Posterior cingulate gyrus (tissue), 11 donors: Measurements from ENCODE around the gene JMJD1C.
"Not testable (repeated sequence)": the region's sequence is repeated elsewhere in the genome, so short reads cannot be mapped to it uniquely, and the experiment has no call there.

Experiments
- DNase-seq, 10 donors: peaks; one replicate each; pipeline versions ENCODE4 v3.0.0 to v3.0.0-alpha.2; 2020 to 2021; ENCODE audit warnings: mixed read lengths in 3 of 10
- intact Hi-C: fragments of 100-400 bp; cut with DNase I; formaldehyde crosslinking; loops from one replicate; pipeline ENCODE4 v1.15.1; 2023

The JMJD1C gene

DNA sequence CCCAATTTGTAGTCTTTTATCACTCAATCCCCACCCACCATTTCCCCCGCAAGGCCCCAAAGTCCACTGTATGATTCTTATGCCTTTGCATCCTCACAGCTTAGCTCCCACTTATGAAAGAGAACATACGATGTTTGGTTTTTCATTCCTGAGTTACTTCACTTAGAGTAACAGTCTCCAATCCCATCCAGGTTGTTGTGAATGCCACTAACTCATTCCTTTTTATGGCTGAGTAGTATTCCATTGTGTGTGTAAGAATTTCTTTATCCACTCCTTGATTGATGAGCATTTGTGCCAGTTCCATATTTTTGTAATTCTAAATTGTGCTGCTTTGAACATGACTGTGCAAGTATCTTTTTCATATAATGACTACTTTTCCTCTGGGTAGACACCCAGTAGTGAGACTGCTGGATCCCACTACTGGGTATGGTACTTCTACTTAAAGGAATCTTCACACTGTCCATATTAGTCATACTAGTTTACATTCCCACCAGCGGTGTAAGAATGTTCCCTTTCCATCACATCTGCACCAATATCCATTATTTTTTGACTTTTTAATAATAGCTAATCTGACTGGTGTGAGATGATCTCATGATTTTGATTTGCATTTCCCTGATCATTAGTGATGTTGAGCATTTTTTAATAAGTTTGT lies 152.6 kb downstream of the JMJD1C start:
- no peak for DNase-seq
- intact Hi-C loops, result no loop called here

- intact Hi-C loops, result no loop called here
- no peak for DNase-seq
Measured at GRCh38 chr10:63308628-63309027, 157.1 kb downstream of the JMJD1C start.

GRCh38 chr10:63304146-63304545 lies 161.6 kb downstream of the JMJD1C start:
- DNase-seq, result no peak
- intact Hi-C loops, result no loop called here

- intact Hi-C loops, result no loop called here
- no peak for DNase-seq
Measured at GRCh38 chr10:63300801-63301200, 165.0 kb downstream of the JMJD1C start.

DNA sequence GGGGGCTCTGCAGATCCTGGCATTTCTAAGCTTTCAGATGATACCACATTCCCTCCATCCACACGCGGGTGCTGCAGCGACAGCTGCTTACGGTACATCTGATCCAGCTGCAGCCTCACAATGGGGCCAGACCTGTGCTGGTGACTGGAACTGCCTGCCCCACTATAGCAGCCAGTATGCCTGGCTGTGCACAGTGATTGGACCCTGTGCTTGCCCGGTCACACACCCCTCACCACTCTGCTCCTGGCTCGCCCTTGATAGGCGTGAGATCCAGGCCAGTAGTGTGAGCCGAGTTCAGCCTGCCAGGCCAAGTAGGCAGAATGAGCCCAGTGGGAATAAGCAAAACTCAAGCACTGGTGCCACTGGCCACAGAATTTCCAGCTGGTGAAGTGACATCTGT lies 167.8 kb downstream of the JMJD1C start:
- peak in 1 of 10 donors; percentile 43 for DNase-seq
- intact Hi-C loops, result no loop called here

- DNase-seq, result no peak
- intact Hi-C loops, result no loop called here
Measured at GRCh38 chr10:63294781-63295180, 171.0 kb downstream of the JMJD1C start.

GRCh38 chr10:63292847-63293246 lies 172.9 kb downstream of the JMJD1C start:
- DNase-seq, result not testable (repeated sequence)

DNA sequence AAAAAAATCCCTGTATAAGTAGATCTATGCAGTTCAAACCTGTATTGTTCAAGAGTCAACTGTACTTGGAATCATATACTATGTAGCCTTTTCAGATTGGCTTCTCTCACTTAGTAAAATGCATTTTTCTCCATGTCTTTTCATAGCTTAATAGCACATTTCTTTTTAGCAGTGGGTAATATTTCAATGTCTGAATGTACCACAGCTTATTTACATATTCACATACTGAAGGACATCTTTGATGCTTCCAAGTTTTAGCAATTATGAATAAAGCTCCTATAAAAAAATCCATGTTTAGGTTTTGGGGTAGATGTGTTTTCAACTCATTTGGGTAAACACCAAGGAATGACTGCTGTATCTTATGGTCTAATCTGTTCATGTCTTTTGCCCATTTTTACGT lies 177.6 kb downstream of the JMJD1C start:
- no peak for DNase-seq
- intact Hi-C loops, result no loop called here

More at GRCh38 chr10:63292847-63293246, 172.9 kb downstream of the JMJD1C start:
- intact Hi-C loops, result not testable (repeated sequence)

- no peak for DNase-seq
Measured at GRCh38 chr10:63286754-63287264, 179.0 kb downstream of the JMJD1C start.

GRCh38 chr10:63286340-63286739 lies 179.4 kb downstream of the JMJD1C start:
- no peak for DNase-seq

More at GRCh38 chr10:63286754-63287264, 179.0 kb downstream of the JMJD1C start:
- intact Hi-C loops, result no loop called here

GRCh38 chr10:63283901-63284300 lies 181.9 kb downstream of the JMJD1C start:
- DNase-seq, intact Hi-C loops: not testable (repeated sequence)

More at GRCh38 chr10:63286340-63286739, 179.4 kb downstream of the JMJD1C start:
- intact Hi-C loops, result no loop called here

DNA sequence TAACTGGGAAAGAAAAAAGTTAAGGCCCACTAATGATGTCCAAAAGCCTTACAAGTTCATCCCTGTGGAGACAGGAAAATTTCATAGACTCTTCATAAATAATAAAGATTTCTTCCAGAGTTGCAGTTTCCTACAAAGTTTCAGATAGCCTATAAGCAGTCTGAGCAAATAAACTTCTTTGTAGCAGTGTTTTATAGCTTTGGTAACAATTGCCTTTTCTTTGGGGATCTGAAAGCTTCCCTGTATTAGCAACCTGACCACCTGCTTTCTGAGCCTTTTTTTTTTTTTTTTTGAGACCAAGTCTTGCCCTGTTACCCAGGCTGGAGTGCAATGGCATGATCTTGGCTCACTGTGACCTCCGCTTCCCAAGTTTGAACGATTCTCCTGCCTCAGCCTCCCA lies 182.7 kb downstream of the JMJD1C start:
- intact Hi-C loops, result no loop called here

GRCh38 chr10:63281967-63282366 lies 183.8 kb downstream of the JMJD1C start:
- intact Hi-C loops, result no loop called here
- DNase-seq, result no peak

More for the DNA sequence above, 182.7 kb downstream of the JMJD1C start:
- DNase-seq, result no peak

GRCh38 chr10:63280386-63280785 lies 185.4 kb downstream of the JMJD1C start:
- intact Hi-C loops, result no loop called here
- no peak for DNase-seq

- intact Hi-C loops, result no loop called here
- DNase-seq, result no peak
Measured at GRCh38 chr10:63275094-63275493, 190.7 kb downstream of the JMJD1C start.

DNA sequence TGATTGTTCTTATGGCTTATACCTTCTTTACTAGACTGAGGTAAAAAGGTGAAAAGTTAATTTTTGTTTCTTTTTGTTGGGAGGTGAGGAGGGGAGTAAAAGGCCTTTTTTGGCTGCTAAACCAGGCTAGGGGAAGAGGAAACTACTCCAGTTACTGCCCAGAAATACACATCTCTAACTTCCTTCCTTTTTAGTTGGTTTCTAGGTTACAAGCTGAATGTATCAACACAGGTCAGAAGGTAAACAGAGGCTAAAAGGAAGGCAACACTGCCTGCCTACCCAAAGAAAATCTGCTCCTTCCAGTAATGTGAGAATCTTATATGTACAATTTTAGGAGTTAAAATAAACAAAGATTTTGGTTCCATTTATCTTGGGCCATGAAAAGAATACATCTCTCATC lies 192.2 kb downstream of the JMJD1C start:
- intact Hi-C loops, result no loop called here
- DNase-seq, result no peak

DNA sequence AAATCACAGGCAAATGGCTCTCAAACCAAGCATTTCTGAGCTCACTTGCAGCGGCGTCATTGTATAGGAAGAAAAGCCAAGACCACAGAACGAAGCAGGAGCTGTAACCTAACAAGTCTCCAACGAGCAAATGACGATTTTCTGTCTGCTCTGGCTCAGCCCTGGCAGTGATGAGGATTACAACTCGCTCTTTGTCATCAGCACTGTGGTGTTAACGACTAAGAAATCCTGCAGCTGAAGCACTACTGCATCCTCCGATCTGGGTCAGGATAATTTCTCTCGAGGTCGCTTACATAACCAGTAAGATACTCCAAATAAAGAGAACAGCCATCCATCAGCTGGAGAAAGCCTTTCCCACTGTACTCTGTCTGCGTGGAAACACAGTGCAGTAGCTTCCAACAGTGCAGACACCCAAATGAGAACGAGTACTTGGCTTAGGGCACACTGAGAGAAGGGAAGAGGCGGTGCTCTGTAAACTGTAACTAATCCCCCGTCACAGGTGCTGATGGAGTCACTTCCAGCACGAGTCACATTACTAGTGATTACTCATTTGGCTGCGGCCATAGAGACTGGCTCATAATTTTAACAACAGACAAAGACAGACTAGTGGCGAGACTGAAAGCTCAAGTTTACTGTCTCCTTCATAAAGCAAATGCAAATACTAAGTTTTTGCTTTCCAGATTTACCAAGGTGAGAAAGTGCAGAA lies 196.8 kb downstream of the JMJD1C start:
- intact Hi-C loops, result loop anchor here (2.0 to 5.0 kb wide), 2 partner anchors 57 to 252 kb away; partner anchors contain the start of gene REEP3

GRCh38 chr10:63268149-63268797 lies 197.5 kb downstream of the JMJD1C start:
- intact Hi-C loops, result loop anchor here (2.0 to 5.0 kb wide), 2 partner anchors 56 to 253 kb away; partner anchors contain the start of gene REEP3
- DNase-seq, result no peak

More for the DNA sequence above, 196.8 kb downstream of the JMJD1C start:
- peak in 9 of 10 donors; percentile 16 to 92 (median 59) for DNase-seq

- intact Hi-C loops, result loop anchor here (2.0 to 5.0 kb wide), 2 partner anchors 55 to 253 kb away; partner anchors contain the start of gene REEP3
- no peak for DNase-seq
Measured at GRCh38 chr10:63267414-63268148, 198.2 kb downstream of the JMJD1C start.
